Measurements from ENCODE around the gene CABP4.

CABP4 gene

DNA sequence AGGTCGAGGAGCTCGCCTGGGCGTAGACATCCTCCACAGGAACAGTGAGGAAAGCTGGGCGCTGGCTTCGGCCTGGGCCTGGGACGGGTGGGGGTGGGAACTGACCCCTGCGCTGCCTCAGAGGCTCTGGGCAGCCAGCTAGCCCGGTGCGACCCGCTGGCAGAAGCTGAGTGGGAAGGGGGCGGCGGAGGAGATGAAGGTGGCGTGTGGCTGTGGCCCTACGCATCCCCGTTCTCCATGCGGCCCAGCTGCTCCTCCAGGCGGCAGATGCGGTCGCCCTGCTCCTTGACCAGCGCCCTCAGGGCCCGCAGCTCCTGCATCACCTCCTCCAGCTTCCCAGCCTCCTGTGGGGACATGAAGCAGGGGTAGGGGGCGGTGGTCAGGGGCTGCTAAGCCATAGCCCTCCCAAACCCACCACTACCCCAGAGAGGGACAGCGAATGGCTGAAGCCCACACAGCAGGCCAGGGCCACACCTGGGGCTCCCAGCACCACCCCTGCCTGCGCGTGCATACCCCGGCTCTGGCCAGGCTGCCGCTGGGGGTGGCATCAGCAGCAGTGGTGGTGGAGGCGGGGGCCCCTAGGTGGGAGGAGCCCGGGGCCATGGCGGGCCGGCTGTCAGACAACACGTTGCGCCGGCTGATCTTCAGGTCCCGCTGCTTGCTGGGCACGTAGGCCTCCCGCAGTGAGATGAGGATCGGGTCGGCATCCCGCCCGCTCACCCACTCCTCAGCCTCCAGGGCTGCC is 16.8 kb upstream of the CABP4 start:
- H3K4me1 ChIP-seq (ENCODE audit: insufficient read depth, low read length): peaks cover 15% of the 10 kb centered on the region
- no peak overlapping the region for H3K9ac ChIP-seq (ENCODE audit: low read length)
- peaks cover 24% of the 10 kb centered on the region for H3K36me3 ChIP-seq (ENCODE audit: insufficient read depth, low read length)
- H3K4me3 ChIP-seq (ENCODE audit: low read depth in 1 of 2, low read length in 2 of 2): no peak overlapping the region
- no peak overlapping the region for H3K27ac ChIP-seq (ENCODE audit: low read depth, low read length)
- no peaks in the 10 kb centered on the region for H3K9me3 ChIP-seq (ENCODE audit: low read length)
- no peaks in the 10 kb centered on the region for H3K27me3 ChIP-seq (ENCODE audit: control insufficient read depth in 1 of 2, insufficient read depth in 2 of 2, low read length in 2 of 2)

GRCh38 chr11:67439321-67440228 is 15.6 kb upstream of the CABP4 start:
- Histone ChIP-seq H3K27me3 (ENCODE audit: control insufficient read depth in 1 of 2, insufficient read depth in 2 of 2, low read length in 2 of 2) (no peaks in the 10 kb centered on the region), H3K4me3 (ENCODE audit: low read depth in 1 of 2, low read length in 2 of 2) (no peak overlapping the region), H3K36me3 (ENCODE audit: insufficient read depth, low read length) (peaks cover 11% of the 10 kb centered on the region), H3K9me3 (ENCODE audit: low read length) (no peaks in the 10 kb centered on the region), H3K9ac (ENCODE audit: low read length) (no peak overlapping the region), H3K27ac (ENCODE audit: low read depth, low read length) (no peak overlapping the region), H3K4me1 (ENCODE audit: insufficient read depth, low read length) (peaks cover 20% of the 10 kb centered on the region)

GRCh38 chr11:67440229-67441097 is 14.7 kb upstream of the CABP4 start:
- H3K4me1 ChIP-seq (ENCODE audit: insufficient read depth, low read length): peaks cover 20% of the 10 kb centered on the region
- no peak overlapping the region for H3K9ac ChIP-seq (ENCODE audit: low read length)
- no peaks in the 10 kb centered on the region for H3K27me3 ChIP-seq (ENCODE audit: control insufficient read depth in 1 of 2, insufficient read depth in 2 of 2, low read length in 2 of 2)
- H3K36me3 ChIP-seq (ENCODE audit: insufficient read depth, low read length): peaks cover 10% of the 10 kb centered on the region
- no peak overlapping the region for H3K4me3 ChIP-seq (ENCODE audit: low read depth in 1 of 2, low read length in 2 of 2)
- H3K9me3 ChIP-seq (ENCODE audit: low read length): no peaks in the 10 kb centered on the region
- no peak overlapping the region for H3K27ac ChIP-seq (ENCODE audit: low read depth, low read length)

DNA sequence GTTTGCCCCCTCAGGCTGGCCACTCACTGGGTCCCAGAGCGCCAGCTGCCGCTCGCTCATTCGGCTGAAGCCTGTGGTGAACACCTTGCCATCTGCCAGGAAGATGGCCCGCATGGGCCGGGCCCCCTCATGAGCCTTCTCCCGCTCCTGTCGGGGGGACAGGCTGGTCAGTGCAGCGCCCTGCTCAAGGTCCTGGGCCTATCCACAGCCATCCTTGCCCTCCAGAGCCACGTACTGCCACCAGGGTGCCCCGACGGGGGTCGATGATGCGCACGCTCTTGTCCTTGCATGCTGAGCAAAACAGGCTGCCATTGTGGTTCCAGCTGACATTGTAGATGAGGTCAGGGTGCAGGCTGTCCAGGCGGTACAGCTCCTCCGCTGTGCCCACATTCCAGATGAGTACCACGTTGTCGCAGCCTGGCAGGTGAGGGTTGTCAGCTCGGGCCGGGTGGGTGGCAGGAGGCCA is 14.0 kb upstream of the CABP4 start:
- peaks cover 20% of the 10 kb centered on the region for H3K4me1 ChIP-seq (ENCODE audit: insufficient read depth, low read length)
- H3K9me3 ChIP-seq (ENCODE audit: low read length): no peaks in the 10 kb centered on the region
- H3K4me3 ChIP-seq (ENCODE audit: low read depth in 1 of 2, low read length in 2 of 2): no peak overlapping the region
- H3K9ac ChIP-seq (ENCODE audit: low read length): no peak overlapping the region
- H3K36me3 ChIP-seq (ENCODE audit: insufficient read depth, low read length): peaks cover 10% of the 10 kb centered on the region
- no peaks in the 10 kb centered on the region for H3K27me3 ChIP-seq (ENCODE audit: control insufficient read depth in 1 of 2, insufficient read depth in 2 of 2, low read length in 2 of 2)
- H3K27ac ChIP-seq (ENCODE audit: low read depth, low read length): no peak overlapping the region

DNA sequence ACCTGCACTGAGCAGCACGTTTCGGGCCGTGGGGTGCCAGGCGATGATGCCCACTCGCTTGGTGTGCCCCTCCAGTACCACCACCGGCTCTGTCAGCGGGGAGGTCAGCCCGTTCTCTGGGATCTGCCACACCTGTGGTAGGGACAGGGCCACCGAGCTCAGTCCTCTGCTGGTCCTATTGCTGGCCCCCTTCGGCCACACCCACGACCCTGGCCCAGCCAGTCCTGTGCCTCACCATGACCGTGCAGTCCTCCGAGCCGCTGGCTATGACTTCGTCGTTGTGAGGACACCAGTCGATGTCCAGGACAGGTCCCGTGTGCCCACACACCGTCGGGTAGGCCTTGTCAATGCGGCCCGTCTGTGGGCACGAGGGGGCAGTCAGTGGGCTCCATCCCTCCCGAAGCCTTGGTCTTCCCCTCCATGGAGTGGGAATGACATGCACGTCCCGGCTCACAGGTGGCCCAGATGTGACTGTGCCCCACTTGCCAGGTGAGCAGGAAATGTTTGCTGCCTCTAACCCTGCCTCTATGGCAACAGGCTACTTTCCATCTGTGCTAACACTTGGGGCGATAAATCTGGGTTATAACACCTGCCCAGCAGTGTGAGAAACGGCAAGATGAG is 13.3 kb upstream of the CABP4 start:
- Histone ChIP-seq H3K9me3 (ENCODE audit: low read length) (no peaks in the 10 kb centered on the region), H3K27me3 (ENCODE audit: control insufficient read depth in 1 of 2, insufficient read depth in 2 of 2, low read length in 2 of 2) (no peaks in the 10 kb centered on the region), H3K4me1 (ENCODE audit: insufficient read depth, low read length) (peaks cover 20% of the 10 kb centered on the region), H3K27ac (ENCODE audit: low read depth, low read length) (no peak overlapping the region), H3K9ac (ENCODE audit: low read length) (no peak overlapping the region), H3K36me3 (ENCODE audit: insufficient read depth, low read length) (peaks cover 10% of the 10 kb centered on the region), H3K4me3 (ENCODE audit: low read depth in 1 of 2, low read length in 2 of 2) (no peak overlapping the region)

- Histone ChIP-seq H3K36me3 (ENCODE audit: insufficient read depth, low read length) (peaks cover 10% of the 10 kb centered on the region), H3K27ac (ENCODE audit: low read depth, low read length) (peak overlapping the region; percentile 84), H3K4me1 (ENCODE audit: insufficient read depth, low read length) (peaks cover 20% of the 10 kb centered on the region)
These were observed 12.4 kb upstream of the CABP4 start for GRCh38 chr11:67442504-67443404.

GRCh38 chr11:67445515-67445914 is 9.6 kb upstream of the CABP4 start:
- no peak overlapping the region for H3K27ac ChIP-seq (ENCODE audit: low read depth, low read length)
- peaks cover 16% of the 10 kb centered on the region for H3K4me1 ChIP-seq (ENCODE audit: insufficient read depth, low read length)
- no peaks in the 10 kb centered on the region for H3K9me3 ChIP-seq (ENCODE audit: low read length)
- H3K27me3 ChIP-seq (ENCODE audit: control insufficient read depth in 1 of 2, insufficient read depth in 2 of 2, low read length in 2 of 2): no peaks in the 10 kb centered on the region
- no peak overlapping the region for H3K9ac ChIP-seq (ENCODE audit: low read length)
- H3K4me3 ChIP-seq (ENCODE audit: low read depth in 1 of 2, low read length in 2 of 2): no peak overlapping the region
- peaks cover 10% of the 10 kb centered on the region for H3K36me3 ChIP-seq (ENCODE audit: insufficient read depth, low read length)

More at GRCh38 chr11:67442504-67443404, 12.4 kb upstream of the CABP4 start:
- Histone ChIP-seq H3K27me3 (ENCODE audit: control insufficient read depth in 1 of 2, insufficient read depth in 2 of 2, low read length in 2 of 2) (no peaks in the 10 kb centered on the region), H3K4me3 (ENCODE audit: low read depth in 1 of 2, low read length in 2 of 2) (peak overlapping the region; percentile 62 to 72), H3K9me3 (ENCODE audit: low read length) (no peaks in the 10 kb centered on the region), H3K9ac (ENCODE audit: low read length) (peak overlapping the region; percentile 58)

DNA sequence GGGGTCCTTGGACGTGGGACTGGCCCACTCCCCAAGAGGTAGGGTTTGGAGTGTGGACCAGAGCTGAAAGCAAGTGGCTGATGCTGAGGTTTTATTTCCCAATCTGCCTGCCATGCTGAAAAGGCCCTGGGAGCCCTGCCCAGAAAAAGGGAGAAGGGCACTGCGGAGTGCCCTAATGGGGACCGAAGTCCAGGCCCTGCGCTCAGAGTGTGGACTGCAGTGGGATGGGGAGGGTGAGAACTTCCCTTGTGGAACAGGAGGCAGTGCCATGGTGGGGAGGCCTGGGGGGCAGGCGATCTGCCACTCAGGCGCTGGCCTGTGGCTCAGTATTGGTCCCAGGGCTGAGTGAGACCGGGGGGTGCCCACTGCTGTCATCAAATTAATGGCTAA is 6.9 kb upstream of the CABP4 start:
- Histone ChIP-seq H3K4me1 (ENCODE audit: insufficient read depth, low read length) (peaks cover 5% of the 10 kb centered on the region), H3K27ac (ENCODE audit: low read depth, low read length) (no peak overlapping the region), H3K4me3 (ENCODE audit: low read depth in 1 of 2, low read length in 2 of 2) (no peak overlapping the region), H3K9ac (ENCODE audit: low read length) (no peak overlapping the region), H3K36me3 (ENCODE audit: insufficient read depth, low read length) (no peaks in the 10 kb centered on the region), H3K9me3 (ENCODE audit: low read length) (no peaks in the 10 kb centered on the region), H3K27me3 (ENCODE audit: control insufficient read depth in 1 of 2, insufficient read depth in 2 of 2, low read length in 2 of 2) (no peaks in the 10 kb centered on the region)

GRCh38 chr11:67449116-67449844 is 5.9 kb upstream of the CABP4 start:
- H3K27me3 ChIP-seq (ENCODE audit: control insufficient read depth in 1 of 2, insufficient read depth in 2 of 2, low read length in 2 of 2): no peaks in the 10 kb centered on the region
- no peak overlapping the region for H3K27ac ChIP-seq (ENCODE audit: low read depth, low read length)
- H3K4me3 ChIP-seq (ENCODE audit: low read depth in 1 of 2, low read length in 2 of 2): no peak overlapping the region
- no peaks in the 10 kb centered on the region for H3K36me3 ChIP-seq (ENCODE audit: insufficient read depth, low read length)
- H3K4me1 ChIP-seq (ENCODE audit: insufficient read depth, low read length): peaks cover 4% of the 10 kb centered on the region
- no peak overlapping the region for H3K9ac ChIP-seq (ENCODE audit: low read length)
- no peaks in the 10 kb centered on the region for H3K9me3 ChIP-seq (ENCODE audit: low read length)
